ENCODE measurements around the gene OGFR.

Gene OGFR

DNA sequence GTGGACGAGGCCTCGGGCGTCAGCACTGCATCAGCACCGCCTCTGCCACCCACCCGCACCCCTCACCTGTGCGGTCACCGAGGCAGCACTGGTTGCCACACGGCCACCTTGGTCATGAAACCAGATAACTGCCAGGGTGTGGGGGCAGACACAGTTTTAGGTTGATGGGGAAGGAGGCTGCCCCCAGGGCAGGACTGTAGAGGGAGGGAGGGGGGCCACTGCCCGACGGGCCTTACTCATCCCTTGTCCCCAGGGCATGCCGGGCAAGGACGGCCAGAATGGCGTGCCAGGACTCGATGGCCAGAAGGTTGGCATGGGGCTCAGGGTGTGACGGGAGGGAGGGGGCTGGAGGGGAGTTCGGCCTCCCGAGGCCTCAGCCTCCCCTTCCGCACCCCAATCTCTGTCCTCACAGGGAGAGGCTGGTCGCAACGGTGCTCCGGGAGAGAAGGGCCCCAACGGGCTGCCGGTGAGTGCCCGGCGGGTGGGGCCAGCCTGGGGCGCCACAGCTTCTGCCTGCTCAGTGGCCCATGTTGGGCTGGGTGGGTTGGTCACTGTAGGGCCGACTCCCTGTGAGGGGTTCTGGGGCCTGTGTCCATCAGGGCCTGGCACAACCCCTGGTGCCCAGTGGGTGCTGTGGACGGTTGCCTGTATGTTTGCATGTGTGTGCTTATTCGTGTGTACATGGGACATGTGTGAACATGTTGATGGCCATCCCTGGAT, 24.0 kb downstream of the OGFR start:
- no peak overlapping the region for H3K9ac ChIP-seq (ENCODE audit: low read depth, low read length)
- peaks cover 16% of the 10 kb centered on the region for H3K4me1 ChIP-seq (ENCODE audit: insufficient read depth, low read length)
- H3K9me3 ChIP-seq (ENCODE audit: insufficient read depth, low read depth, low read length): no peaks in the 10 kb centered on the region
- H3K27me3 ChIP-seq (ENCODE audit: insufficient read depth, low read length): no peaks in the 10 kb centered on the region; the same call in 1 of the 2 replicates
- no peak overlapping the region for H3K27ac ChIP-seq (ENCODE audit: low read depth, low read length)
- no peak overlapping the region for H3K4me3 ChIP-seq (ENCODE audit: low read length)
- WGBS: 97% methylated on average over 29 of the region's 29 CpGs
- H3K36me3 ChIP-seq (ENCODE audit: insufficient read depth, low read length): peaks cover 31% of the 10 kb centered on the region

DNA sequence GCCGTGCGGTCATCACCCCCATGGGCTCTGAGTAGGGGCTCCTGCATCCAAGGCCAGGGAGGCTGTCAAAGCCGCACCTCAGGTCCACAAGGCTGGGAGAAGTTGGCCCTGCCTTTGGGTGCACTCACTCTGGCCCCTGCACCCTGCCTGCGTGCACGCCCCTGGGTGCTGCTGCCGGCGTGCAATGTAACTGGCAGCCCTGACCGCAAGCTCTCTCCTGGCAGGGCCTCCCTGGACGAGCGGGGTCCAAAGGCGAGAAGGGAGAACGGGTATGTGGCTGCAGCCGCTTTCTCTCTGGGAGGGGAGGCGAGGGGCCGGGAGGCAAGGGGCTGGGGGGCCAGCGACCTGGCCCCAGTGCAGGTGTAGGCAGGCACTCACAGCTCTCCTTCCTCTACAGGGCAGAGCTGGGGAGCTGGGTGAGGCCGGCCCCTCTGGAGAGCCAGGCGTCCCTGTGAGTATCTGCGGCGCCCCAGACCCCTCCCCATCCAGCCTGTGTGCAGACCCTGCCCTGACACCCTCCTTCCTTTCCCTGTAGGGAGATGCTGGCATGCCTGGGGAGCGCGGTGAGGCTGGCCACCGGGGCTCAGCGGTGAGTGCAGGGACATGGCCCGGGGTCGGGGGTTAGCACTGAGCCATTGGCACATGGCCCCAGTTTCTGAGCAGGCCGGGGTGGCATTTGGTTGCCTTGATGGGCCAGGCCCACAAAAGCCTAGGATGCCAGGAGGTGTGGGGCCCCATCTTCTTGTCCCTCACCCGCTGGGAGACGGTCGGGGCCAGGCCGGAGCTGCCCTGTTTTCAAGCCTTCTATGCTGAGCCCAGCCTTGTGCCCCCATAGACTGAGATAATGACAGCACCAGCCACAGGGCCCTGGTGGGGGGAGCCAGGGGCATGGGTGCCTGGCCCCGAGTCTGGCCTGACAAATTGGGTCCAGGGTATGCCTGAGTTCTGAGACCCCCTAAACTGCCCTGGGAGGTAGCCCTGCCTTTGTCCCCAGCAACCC, 24.9 kb downstream of the OGFR start:
- Histone ChIP-seq H3K27ac (ENCODE audit: low read depth, low read length) (no peak overlapping the region), H3K36me3 (ENCODE audit: insufficient read depth, low read length) (peaks cover 36% of the 10 kb centered on the region), H3K9ac (ENCODE audit: low read depth, low read length) (no peak overlapping the region)

GRCh38 chr20:62830251-62830650, 25.6 kb downstream of the OGFR start:
- no peak overlapping the region for H3K4me3 ChIP-seq (ENCODE audit: low read length)
- H3K36me3 ChIP-seq (ENCODE audit: insufficient read depth, low read length): peaks cover 41% of the 10 kb centered on the region
- H3K4me1 ChIP-seq (ENCODE audit: insufficient read depth, low read length): peaks cover 12% of the 10 kb centered on the region
- H3K9ac ChIP-seq (ENCODE audit: low read depth, low read length): no peak overlapping the region
- H3K27me3 ChIP-seq (ENCODE audit: insufficient read depth, low read length): no peaks in the 10 kb centered on the region; the same call in 1 of the 2 replicates
- H3K27ac ChIP-seq (ENCODE audit: low read depth, low read length): no peak overlapping the region
- H3K9me3 ChIP-seq (ENCODE audit: insufficient read depth, low read depth, low read length): no peaks in the 10 kb centered on the region
- 96% methylated on average over 11 of the region's 14 CpGs for WGBS

More for the DNA sequence above, 24.9 kb downstream of the OGFR start:
- no peaks in the 10 kb centered on the region for H3K9me3 ChIP-seq (ENCODE audit: insufficient read depth, low read depth, low read length)
- peaks cover 13% of the 10 kb centered on the region for H3K4me1 ChIP-seq (ENCODE audit: insufficient read depth, low read length)
- 96% methylated on average over 32 of the region's 32 CpGs for WGBS
- H3K4me3 ChIP-seq (ENCODE audit: low read length): no peak overlapping the region
- no peaks in the 10 kb centered on the region; the same call in 1 of the 2 replicates for H3K27me3 ChIP-seq (ENCODE audit: insufficient read depth, low read length)

DNA sequence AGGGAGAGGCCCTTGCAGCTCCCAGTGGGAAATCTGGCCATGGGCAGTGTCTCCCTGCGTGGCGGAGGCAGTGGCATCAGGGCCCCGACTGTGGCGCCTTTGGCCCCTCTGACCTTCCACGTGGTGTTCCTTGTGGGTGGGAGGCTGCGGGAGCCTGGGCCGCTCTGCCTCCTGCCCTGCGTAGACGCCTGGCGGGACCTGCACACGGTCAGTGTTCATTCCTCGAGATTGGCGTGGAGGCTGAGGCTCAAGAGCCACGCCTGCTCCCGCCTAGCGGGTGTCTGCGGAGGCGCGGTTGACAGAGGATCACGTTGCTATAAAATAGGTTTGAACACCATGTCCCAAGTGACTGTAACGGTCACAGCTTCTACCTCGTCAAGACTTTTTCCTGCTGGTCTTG, 26.2 kb downstream of the OGFR start:
- WGBS: 91% methylated on average over 22 of the region's 22 CpGs
- Histone ChIP-seq H3K36me3 (ENCODE audit: insufficient read depth, low read length) (peaks cover 46% of the 10 kb centered on the region), H3K9ac (ENCODE audit: low read depth, low read length) (no peak overlapping the region), H3K9me3 (ENCODE audit: insufficient read depth, low read depth, low read length) (no peaks in the 10 kb centered on the region), H3K4me3 (ENCODE audit: low read length) (no peak overlapping the region), H3K27me3 (ENCODE audit: insufficient read depth, low read length) (no peaks in the 10 kb centered on the region; the same call in 1 of the 2 replicates), H3K27ac (ENCODE audit: low read depth, low read length) (no peak overlapping the region), H3K4me1 (ENCODE audit: insufficient read depth, low read length) (peaks cover 12% of the 10 kb centered on the region)

- WGBS: 95% methylated on average over 10 of the region's 10 CpGs
- Histone ChIP-seq H3K9me3 (ENCODE audit: insufficient read depth, low read depth, low read length) (no peaks in the 10 kb centered on the region), H3K27me3 (ENCODE audit: insufficient read depth, low read length) (no peaks in the 10 kb centered on the region; the same call in 1 of the 2 replicates), H3K9ac (ENCODE audit: low read depth, low read length) (no peak overlapping the region), H3K4me3 (ENCODE audit: low read length) (no peak overlapping the region), H3K36me3 (ENCODE audit: insufficient read depth, low read length) (peaks cover 50% of the 10 kb centered on the region), H3K4me1 (ENCODE audit: insufficient read depth, low read length) (peaks cover 12% of the 10 kb centered on the region), H3K27ac (ENCODE audit: low read depth, low read length) (no peak overlapping the region)
Observed at GRCh38 chr20:62831361-62831788, 26.7 kb downstream of the OGFR start.

DNA sequence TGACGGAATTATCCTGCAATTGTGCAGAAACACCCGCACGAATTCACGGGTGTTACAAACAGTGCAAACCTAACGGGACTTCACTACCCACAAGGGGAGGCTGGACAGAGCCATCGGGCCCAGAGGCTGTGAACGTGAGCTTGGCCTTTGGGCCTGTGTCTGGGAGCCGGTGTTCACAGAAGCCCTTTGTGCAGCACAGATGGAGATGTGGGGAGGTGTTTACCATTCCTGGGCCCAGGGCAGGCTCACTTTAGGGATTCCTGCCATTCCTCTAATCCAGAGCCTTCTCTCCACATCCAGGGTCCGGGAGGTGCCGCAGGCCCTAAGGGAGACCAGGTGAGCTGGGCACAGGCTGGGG, 27.2 kb downstream of the OGFR start:
- H3K9me3 ChIP-seq (ENCODE audit: insufficient read depth, low read depth, low read length): no peaks in the 10 kb centered on the region
- peaks cover 55% of the 10 kb centered on the region for H3K36me3 ChIP-seq (ENCODE audit: insufficient read depth, low read length)
- peaks cover 12% of the 10 kb centered on the region for H3K4me1 ChIP-seq (ENCODE audit: insufficient read depth, low read length)
- H3K9ac ChIP-seq (ENCODE audit: low read depth, low read length): no peak overlapping the region
- no peaks in the 10 kb centered on the region for H3K27me3 ChIP-seq (ENCODE audit: insufficient read depth, low read length)
- peak overlapping the region; percentile 46; the same call in 1 of the 2 replicates for H3K27ac ChIP-seq (ENCODE audit: low read depth, low read length)
- no peak overlapping the region for H3K4me3 ChIP-seq (ENCODE audit: low read length)
- 91% methylated on average over 10 of the region's 10 CpGs for WGBS

- H3K4me3 ChIP-seq (ENCODE audit: low read length): no peak overlapping the region
- H3K4me1 ChIP-seq (ENCODE audit: insufficient read depth, low read length): peaks cover 12% of the 10 kb centered on the region
- H3K27me3 ChIP-seq (ENCODE audit: insufficient read depth, low read length): no peaks in the 10 kb centered on the region
- 48% methylated on average over 22 of the region's 22 CpGs for WGBS
- no peak overlapping the region for H3K9ac ChIP-seq (ENCODE audit: low read depth, low read length)
- no peaks in the 10 kb centered on the region for H3K9me3 ChIP-seq (ENCODE audit: insufficient read depth, low read depth, low read length)
- peak overlapping the region; percentile 58; the same call in 1 of the 2 replicates for H3K27ac ChIP-seq (ENCODE audit: low read depth, low read length)
- H3K36me3 ChIP-seq (ENCODE audit: insufficient read depth, low read length): peaks cover 57% of the 10 kb centered on the region
Observed at GRCh38 chr20:62832212-62832922, 27.7 kb downstream of the OGFR start.

GRCh38 chr20:62832951-62833391, 28.3 kb downstream of the OGFR start:
- peak overlapping the region; percentile 58; the same call in 1 of the 2 replicates for H3K27ac ChIP-seq (ENCODE audit: low read depth, low read length)
- H3K9me3 ChIP-seq (ENCODE audit: insufficient read depth, low read depth, low read length): no peaks in the 10 kb centered on the region
- peaks cover 54% of the 10 kb centered on the region for H3K36me3 ChIP-seq (ENCODE audit: insufficient read depth, low read length)
- peaks cover 12% of the 10 kb centered on the region for H3K4me1 ChIP-seq (ENCODE audit: insufficient read depth, low read length)
- WGBS: 81% methylated on average over 14 of the region's 14 CpGs
- H3K27me3 ChIP-seq (ENCODE audit: insufficient read depth, low read length): no peaks in the 10 kb centered on the region
- no peak overlapping the region for H3K4me3 ChIP-seq (ENCODE audit: low read length)
- no peak overlapping the region for H3K9ac ChIP-seq (ENCODE audit: low read depth, low read length)

GRCh38 chr20:62834967-62835730, 30.5 kb downstream of the OGFR start:
- 95% methylated on average over 24 of the region's 24 CpGs for WGBS
- Histone ChIP-seq H3K4me1 (ENCODE audit: insufficient read depth, low read length) (peaks cover 12% of the 10 kb centered on the region), H3K4me3 (ENCODE audit: low read length) (no peak overlapping the region), H3K9ac (ENCODE audit: low read depth, low read length) (no peak overlapping the region), H3K27me3 (ENCODE audit: insufficient read depth, low read length) (no peaks in the 10 kb centered on the region), H3K9me3 (ENCODE audit: insufficient read depth, low read depth, low read length) (no peaks in the 10 kb centered on the region), H3K36me3 (ENCODE audit: insufficient read depth, low read length) (peaks cover 52% of the 10 kb centered on the region), H3K27ac (ENCODE audit: low read depth, low read length) (no peak overlapping the region)

Data from HUES64 (cell line).